Endothelial cell (in vitro differentiated cells): ENCODE results near the gene CDSN. TPM values are rescaled to one million over a fixed set of nuclear protein-coding genes. Genes with fewer than 3 reads are reported as not detected.

Experiments used
- DNase-seq: peaks from one replicate; pipeline ENCODE4 v3.0.0; 2021; ENCODE audit warnings: low spot score
- H3K27ac Mint-ChIP-seq: one replicate; pipeline ENCODE4 v1.8.0; 2021; ENCODE audit warnings: mixed read lengths, inconsistent platforms; ENCODE audit not compliant: unreplicated experiment
- H3K27me3 Mint-ChIP-seq: one replicate; pipeline ENCODE4 v1.8.0; 2021; ENCODE audit warnings: mild to moderate bottlenecking, moderate library complexity, mixed read lengths, inconsistent platforms; ENCODE audit not compliant: unreplicated experiment
- H3K36me3 Mint-ChIP-seq: one replicate; pipeline ENCODE4 v1.8.0; 2021; ENCODE audit warnings: mild to moderate bottlenecking, low read depth, mixed read lengths, inconsistent platforms; ENCODE audit not compliant: unreplicated experiment
- H3K4me1 Mint-ChIP-seq: one replicate; pipeline ENCODE4 v1.8.0; 2021; ENCODE audit warnings: mild to moderate bottlenecking, mixed read lengths, inconsistent platforms; ENCODE audit not compliant: unreplicated experiment
- H3K4me3 Mint-ChIP-seq: one replicate; pipeline ENCODE4 v1.8.0; 2021; ENCODE audit warnings: mild to moderate bottlenecking, mixed read lengths, inconsistent platforms; ENCODE audit not compliant: unreplicated experiment
- H3K9me3 Mint-ChIP-seq: one replicate; pipeline ENCODE4 v1.8.0; 2021; ENCODE audit warnings: mixed read lengths, inconsistent platforms; ENCODE audit not compliant: unreplicated experiment
- total RNA-seq: library from RNA; stranded (reverse); fragmentation: NEBNext Ultra II Directional; extraction: Animal tissue kit (Norgen Biotek cat#: 25700); gene quantifications from one replicate; pipeline ENCODE4 v1.2.1, GENCODE V29; 2021; ENCODE audit not compliant: unreplicated experiment
- TF ChIP-seq, protein P1 (sequence below): fragments of 200-600 bp; sonication (generic); IDR thresholded peaks from one replicate; pipeline ENCODE4 v1.5.0; 2021; ENCODE audit warnings: antibody characterized with exemption; ENCODE audit not compliant: unreplicated experiment

CDSN gene
- total RNA-seq, 1 donor from 2014 or later: not detected

DNA sequence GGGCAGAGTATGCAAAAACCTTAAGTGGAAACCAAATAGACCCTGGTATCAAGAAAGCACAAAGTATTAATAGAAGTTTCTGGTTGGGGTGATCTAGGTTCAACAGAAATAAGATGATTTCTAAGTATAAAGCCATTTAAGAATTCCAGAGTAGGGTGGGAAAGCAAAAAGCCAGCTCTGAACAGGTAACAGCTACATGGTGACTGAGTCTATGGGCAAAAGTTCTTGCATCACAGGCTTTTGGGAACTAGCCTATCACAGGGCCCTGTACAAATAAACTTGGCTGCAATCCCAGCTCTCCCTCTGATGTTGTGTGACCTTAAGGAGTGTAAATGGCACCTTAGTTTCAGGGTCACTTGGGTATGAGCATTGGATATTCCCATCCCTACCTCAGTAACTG, 43.7 kb upstream of the CDSN start:
- H3K27ac Mint-ChIP-seq: no peak overlapping the region
- H3K36me3 Mint-ChIP-seq: peaks cover 4% of the 10 kb centered on the region
- H3K9me3 Mint-ChIP-seq: no peaks in the 10 kb centered on the region
- no peak for DNase-seq
- H3K4me3 Mint-ChIP-seq: no peak overlapping the region
- TF ChIP-seq, protein P1, sequence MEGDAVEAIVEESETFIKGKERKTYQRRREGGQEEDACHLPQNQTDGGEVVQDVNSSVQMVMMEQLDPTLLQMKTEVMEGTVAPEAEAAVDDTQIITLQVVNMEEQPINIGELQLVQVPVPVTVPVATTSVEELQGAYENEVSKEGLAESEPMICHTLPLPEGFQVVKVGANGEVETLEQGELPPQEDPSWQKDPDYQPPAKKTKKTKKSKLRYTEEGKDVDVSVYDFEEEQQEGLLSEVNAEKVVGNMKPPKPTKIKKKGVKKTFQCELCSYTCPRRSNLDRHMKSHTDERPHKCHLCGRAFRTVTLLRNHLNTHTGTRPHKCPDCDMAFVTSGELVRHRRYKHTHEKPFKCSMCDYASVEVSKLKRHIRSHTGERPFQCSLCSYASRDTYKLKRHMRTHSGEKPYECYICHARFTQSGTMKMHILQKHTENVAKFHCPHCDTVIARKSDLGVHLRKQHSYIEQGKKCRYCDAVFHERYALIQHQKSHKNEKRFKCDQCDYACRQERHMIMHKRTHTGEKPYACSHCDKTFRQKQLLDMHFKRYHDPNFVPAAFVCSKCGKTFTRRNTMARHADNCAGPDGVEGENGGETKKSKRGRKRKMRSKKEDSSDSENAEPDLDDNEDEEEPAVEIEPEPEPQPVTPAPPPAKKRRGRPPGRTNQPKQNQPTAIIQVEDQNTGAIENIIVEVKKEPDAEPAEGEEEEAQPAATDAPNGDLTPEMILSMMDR: no peak
- peaks cover 6% of the 10 kb centered on the region for H3K4me1 Mint-ChIP-seq
- H3K27me3 Mint-ChIP-seq: no peaks in the 10 kb centered on the region

DNA sequence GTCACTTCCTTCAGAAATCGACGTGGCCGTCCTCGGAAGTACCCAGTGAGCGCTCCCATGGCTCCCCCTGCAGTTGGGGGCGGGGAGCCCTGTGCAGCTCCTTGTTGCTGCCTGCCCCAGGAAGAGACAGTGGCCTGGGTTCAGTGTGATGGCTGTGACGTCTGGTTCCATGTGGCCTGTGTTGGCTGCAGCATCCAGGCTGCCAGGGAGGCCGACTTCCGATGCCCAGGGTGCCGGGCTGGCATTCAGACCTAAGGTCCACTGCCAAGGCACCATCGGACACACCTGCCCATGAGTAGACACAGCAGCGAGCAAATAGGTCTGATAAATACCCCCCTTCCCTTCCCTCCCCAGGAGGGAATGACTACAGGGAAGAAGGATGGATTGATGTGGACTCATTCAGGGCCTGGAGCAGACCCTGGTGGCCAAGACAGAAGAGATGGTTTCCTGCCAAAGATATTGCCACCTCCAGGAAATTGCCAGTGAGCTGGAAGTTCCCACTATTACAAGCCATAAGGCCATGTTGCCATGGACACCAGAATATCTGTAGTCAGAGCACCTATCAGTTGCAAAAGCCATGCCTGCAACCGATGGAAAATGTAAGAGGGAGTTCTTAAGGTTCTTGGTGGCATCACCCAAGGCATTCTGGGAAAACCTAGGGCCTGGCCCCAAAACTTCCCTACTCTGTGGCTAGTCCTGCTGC, 42.4 kb upstream of the CDSN start:
- Mint-ChIP-seq H3K36me3 (no peaks in the 10 kb centered on the region), H3K27me3 (peaks cover 2% of the 10 kb centered on the region), H3K27ac (no peak overlapping the region), H3K9me3 (no peaks in the 10 kb centered on the region), H3K4me1 (peaks cover 2% of the 10 kb centered on the region), H3K4me3 (no peak overlapping the region)
- no peak for DNase-seq
- TF ChIP-seq, protein P1: no peak

DNA sequence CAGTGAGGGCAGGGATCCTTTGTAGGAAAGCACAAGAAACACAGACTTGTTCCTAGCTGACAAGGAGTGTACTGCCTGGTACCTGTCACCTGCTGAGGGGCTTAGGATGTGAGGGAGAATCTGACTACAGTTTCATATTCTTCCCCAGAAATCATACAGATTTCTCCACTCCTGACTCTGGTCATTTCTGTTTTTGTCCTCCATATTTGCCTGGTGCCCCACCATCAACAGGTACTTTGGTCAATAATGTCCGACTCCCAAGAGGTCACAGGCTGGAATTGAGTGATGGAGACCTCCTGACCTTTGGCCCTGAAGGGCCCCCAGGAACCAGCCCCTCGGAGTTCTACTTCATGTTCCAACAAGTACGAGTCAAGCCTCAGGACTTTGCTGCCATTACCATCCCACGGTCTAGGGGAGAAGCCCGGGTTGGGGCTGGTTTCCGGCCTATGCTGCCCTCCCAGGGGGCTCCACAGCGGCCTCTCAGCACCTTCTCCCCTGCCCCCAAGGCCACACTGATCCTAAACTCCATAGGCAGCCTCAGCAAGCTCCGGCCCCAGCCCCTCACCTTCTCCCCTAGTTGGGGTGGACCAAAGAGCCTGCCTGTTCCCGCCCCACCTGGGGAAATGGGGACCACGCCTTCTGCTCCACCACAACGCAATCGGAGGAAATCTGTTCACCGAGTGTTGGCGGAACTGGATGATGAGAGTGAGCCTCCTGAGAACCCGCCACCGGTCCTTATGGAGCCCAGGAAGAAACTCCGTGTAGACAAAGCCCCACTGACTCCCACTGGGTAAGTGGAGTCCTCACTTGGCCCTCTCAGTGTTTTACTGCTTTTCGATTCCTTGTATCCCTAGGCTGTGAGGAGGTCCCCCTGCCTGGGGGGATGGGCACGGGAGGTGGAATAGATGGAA, 41.2 kb upstream of the CDSN start:
- Mint-ChIP-seq H3K36me3 (no peaks in the 10 kb centered on the region), H3K4me1 (peaks cover 2% of the 10 kb centered on the region), H3K27ac (no peak overlapping the region), H3K27me3 (peaks cover 4% of the 10 kb centered on the region), H3K9me3 (no peaks in the 10 kb centered on the region), H3K4me3 (no peak overlapping the region)
- no peak for DNase-seq
- TF ChIP-seq, protein P1: no peak

DNA sequence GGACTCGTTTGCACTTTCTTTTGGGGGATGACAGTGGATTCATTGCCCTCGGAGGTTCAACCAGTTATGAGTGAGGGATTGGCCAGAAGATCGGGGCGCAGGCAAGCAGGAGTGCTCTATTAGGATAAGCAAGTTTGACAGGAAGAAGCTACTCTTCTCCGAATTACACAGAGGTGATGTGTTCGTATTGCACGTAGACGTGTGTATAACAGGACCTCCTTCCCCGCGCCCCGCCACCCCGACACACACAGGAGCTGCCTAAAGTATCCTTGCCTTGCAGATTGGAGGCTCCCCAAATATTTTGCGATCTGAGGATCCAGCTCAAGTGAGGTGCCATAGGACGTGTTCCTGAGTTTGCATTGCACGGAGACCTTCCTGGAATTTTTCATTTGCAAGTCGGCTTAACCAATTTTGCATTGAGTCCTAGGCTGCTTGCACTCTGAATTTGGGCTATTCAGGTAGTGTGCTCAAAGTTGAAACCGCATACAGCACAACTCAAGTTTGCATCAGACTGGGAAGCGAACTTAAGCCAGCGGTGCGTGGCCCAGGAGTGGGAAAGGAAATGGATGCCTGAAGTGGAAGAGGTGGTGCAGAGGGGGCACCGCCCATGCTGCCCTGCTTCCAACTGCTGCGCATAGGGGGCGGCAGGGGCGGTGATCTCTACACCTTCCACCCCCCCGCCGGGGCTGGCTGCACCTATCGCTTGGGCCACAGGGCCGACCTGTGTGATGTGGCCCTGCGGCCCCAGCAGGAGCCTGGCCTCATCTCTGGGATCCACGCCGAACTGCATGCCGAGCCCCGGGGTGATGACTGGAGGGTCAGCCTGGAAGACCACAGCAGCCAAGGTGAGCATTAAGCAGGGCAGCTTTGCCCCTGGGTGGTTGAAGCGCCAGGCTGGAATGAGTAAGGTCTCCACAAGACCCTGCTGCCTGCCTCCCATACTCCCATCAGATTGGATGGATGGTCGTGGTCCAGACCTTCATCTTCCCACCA, 38.9 kb upstream of the CDSN start:
- DNase-seq: no peak
- H3K9me3 Mint-ChIP-seq: no peaks in the 10 kb centered on the region

More for the DNA sequence above, 38.9 kb upstream of the CDSN start:
- H3K27me3 Mint-ChIP-seq: peaks cover 4% of the 10 kb centered on the region
- TF ChIP-seq, protein P1: no peak
- H3K27ac Mint-ChIP-seq: peak overlapping the region; percentile 92
- H3K4me1 Mint-ChIP-seq: peaks cover 2% of the 10 kb centered on the region
- peak overlapping the region; percentile 97 for H3K4me3 Mint-ChIP-seq
- peaks cover 3% of the 10 kb centered on the region for H3K36me3 Mint-ChIP-seq
